Stimulated activated naive CD4-positive, alpha-beta T cell treated with Interleukin-2 at 50 U/mL for 16 hours (primary cell): ENCODE measurements around the gene MT1M.

Experiments used
- DNase-seq: peaks from one replicate; lab custom pipeline; 2025; lab: John Stamatoyannopoulos, UW

MT1M gene

GRCh38 chr16:56628486-56629350 lies 3.7 kb upstream of the MT1M start:
- DNase-seq = no peak

- DNase-seq = no peak
Observed at GRCh38 chr16:56629531-56629930, 2.9 kb upstream of the MT1M start.

- no peak for DNase-seq
Observed at GRCh38 chr16:56630134-56630533, 2.3 kb upstream of the MT1M start.

- no peak for DNase-seq
Observed at GRCh38 chr16:56631197-56631596, 1.3 kb upstream of the MT1M start.

- no peak for DNase-seq
Observed at GRCh38 chr16:56631832-56632155, 665 bp upstream of the MT1M start.

- no peak for DNase-seq
Observed at GRCh38 chr16:56632848-56633365, 448 bp downstream of the MT1M start.

GRCh38 chr16:56633535-56633934 lies 1.1 kb downstream of the MT1M start:
- DNase-seq = no peak

- no peak for DNase-seq
Observed at GRCh38 chr16:56634715-56635440, 2.4 kb downstream of the MT1M start.

GRCh38 chr16:56635441-56635967 lies 3.0 kb downstream of the MT1M start:
- no peak for DNase-seq

- no peak for DNase-seq
Observed at GRCh38 chr16:56636616-56637413, 4.4 kb downstream of the MT1M start.

- no peak for DNase-seq
Observed at GRCh38 chr16:56637814-56638750, 5.6 kb downstream of the MT1M start, which contains the start of gene MT1A. Gene MT1A (plus strand): TSS chr16:56638666. CDS start chr16:56638739, 73 bp downstream.

GRCh38 chr16:56639045-56639444 lies 6.6 kb downstream of the MT1M start:
- DNase-seq = no peak

GRCh38 chr16:56640076-56640475 lies 7.6 kb downstream of the MT1M start:
- no peak for DNase-seq

- no peak for DNase-seq
Observed at GRCh38 chr16:56641166-56641565, 8.7 kb downstream of the MT1M start.

- DNase-seq = peak; percentile 76
Observed at GRCh38 chr16:56643080-56643778, 10.8 kb downstream of the MT1M start.

- no peak for DNase-seq
Observed at GRCh38 chr16:56643833-56644232, 11.4 kb downstream of the MT1M start.

GRCh38 chr16:56645311-56645710 lies 12.9 kb downstream of the MT1M start:
- no peak for DNase-seq

- no peak for DNase-seq
Observed at GRCh38 chr16:56645838-56646237, 13.4 kb downstream of the MT1M start.

- DNase-seq = no peak
Observed at GRCh38 chr16:56647641-56648431, 15.4 kb downstream of the MT1M start.
